Urinary bladder (tissue), 4 donors: ENCODE data around the gene CRIP2. TPM values are rescaled to one million over a fixed set of nuclear protein-coding genes. Genes with fewer than 3 reads are reported as not detected.

Experiments
- DNase-seq: peaks from one replicate; pipeline ENCODE4 v3.0.0-alpha.2; 2015; ENCODE audit errors: extremely low spot score
- H3K27ac ChIP-seq: one replicate; pipeline ENCODE4 v1.5.1; 2013; ENCODE audit warnings: low read depth, mild to moderate bottlenecking, moderate library complexity
- H3K36me3 ChIP-seq: one replicate; pipeline ENCODE4 v1.6.1; 2013; ENCODE audit warnings: mild to moderate bottlenecking, moderate library complexity; ENCODE audit not compliant: insufficient read depth
- H3K4me1 ChIP-seq: one replicate; pipeline ENCODE4 v1.6.1; 2013; ENCODE audit warnings: mild to moderate bottlenecking, moderate library complexity; ENCODE audit not compliant: insufficient read depth
- H3K4me3 ChIP-seq: one replicate; pipeline ENCODE4 v1.5.1; 2013; ENCODE audit warnings: low read depth, low read length
- WGBS: extraction: QIAGEN DNeasy Blood & Tissue Kit; methylation state at CpG from one replicate; pipeline ENCODE4 v1.1.7; 2013; 5-methylcytosine and 5-hydroxymethylcytosine counted together
- polyA plus RNA-seq: library from polyadenylated mRNA; stranded (reverse); fragments of 200-250 nt; gene quantifications from one replicate; pipeline ENCODE4 v1.2.3, GENCODE V29; 2013
- total RNA-seq: library from RNA; depleted of rRNA; stranded (reverse); fragments of >200 nt; gene quantifications from one replicate; pipeline ENCODE4 v1.2.3, GENCODE V29; 2014
- donor health status: healthy with polysubstance abuse.
- donor health status: healthy.

The CRIP2 gene
- total and polyA plus RNA-seq, 2 donors = 53.7 to 245 TPM

DNA sequence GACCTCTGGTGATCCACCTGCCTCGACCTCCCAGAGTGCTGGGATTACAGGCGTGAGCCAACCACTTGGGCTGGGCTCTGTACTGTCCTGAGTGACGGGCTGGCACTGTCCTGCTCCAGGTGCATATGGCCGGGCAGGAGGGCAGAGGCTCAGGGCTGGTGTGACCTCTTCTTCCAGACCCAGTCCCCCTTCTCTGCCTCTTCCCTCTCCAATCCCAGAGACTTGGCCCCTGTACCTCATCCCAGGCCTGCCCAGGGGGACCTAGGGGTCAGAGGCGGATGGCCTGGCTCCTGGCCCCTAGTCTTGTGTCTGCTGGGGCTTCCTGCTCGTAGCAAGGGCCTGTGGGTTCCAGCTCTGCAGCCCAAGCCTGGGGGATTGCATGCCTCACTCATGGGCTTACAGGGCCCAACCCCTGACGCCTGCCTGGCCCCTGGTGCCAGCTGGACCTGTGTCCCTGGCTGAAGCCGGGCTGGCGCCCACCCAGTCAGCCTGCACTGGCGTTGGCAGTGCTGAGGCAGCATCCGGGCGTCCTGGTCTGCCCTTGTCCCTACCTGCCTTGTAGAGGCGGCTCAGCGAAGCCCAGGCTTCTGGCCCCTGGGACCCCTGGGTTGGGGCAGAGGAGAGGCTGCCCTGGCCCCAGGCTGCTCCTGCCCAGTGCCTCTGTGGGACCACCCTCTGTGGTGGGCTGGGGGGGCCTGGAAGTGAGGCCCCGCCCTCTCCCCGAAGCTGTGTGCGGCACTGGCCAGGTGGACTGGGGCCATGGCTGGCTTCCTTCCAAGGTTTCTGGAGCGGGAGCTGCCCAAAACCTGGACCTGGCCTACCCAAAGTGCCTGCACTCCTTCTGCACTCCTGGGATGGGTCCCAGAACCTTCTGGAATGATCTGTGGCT is 20.7 kb downstream of the CRIP2 start:
- WGBS = 84% methylated on average over 18 of the region's 18 CpGs
- no peaks in the 10 kb centered on the region for H3K4me1 ChIP-seq
- H3K27ac ChIP-seq = no peak overlapping the region
- H3K4me3 ChIP-seq = no peak overlapping the region
- DNase-seq = no peak
- no peaks in the 10 kb centered on the region for H3K36me3 ChIP-seq

DNA sequence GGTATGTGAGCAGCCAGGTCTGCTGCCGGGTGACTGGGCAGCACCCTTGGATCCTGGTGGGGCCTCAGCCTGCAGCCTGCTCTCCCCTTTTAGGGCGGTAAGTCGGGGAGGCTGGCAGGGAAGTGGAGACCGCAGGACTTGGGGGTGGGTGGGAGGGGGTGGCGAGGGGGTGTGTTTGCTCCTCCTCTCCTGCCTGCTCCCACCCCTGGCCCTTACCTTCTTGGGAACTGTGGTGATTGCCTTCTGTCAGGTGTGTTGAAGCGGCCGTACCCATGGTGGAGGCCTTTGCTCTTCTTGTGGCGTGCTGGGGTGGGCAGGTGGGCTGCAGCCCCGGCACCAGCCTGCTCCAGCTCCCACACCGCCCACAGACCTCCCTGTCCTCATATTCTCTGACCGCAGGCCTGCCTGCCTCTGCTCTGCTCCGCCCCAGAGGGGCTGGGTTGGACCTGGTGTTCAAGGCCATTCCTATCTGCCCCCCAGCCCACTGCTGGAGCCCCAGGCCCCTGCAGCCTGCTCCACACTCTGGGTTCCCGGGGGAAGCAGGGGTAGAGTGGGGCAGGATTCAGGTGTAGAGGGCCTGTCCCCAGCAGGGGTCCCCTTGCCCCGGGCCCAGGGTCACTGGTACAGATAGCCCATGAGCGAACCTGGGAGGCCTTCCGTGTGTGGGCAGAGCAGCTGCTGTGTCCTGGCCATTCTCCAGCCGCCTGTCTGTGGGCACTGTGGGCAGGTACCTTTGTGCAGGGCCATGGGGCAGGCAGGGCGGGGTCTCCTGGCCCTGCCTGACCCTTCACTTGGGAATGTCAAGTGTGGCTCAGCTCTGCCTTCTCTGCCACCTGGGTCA is 21.6 kb downstream of the CRIP2 start:
- no peak overlapping the region for H3K27ac ChIP-seq
- H3K36me3 ChIP-seq = no peaks in the 10 kb centered on the region
- no peak for DNase-seq
- no peaks in the 10 kb centered on the region for H3K4me1 ChIP-seq
- WGBS = 88% methylated on average over 18 of the region's 18 CpGs
- no peak overlapping the region for H3K4me3 ChIP-seq

DNA sequence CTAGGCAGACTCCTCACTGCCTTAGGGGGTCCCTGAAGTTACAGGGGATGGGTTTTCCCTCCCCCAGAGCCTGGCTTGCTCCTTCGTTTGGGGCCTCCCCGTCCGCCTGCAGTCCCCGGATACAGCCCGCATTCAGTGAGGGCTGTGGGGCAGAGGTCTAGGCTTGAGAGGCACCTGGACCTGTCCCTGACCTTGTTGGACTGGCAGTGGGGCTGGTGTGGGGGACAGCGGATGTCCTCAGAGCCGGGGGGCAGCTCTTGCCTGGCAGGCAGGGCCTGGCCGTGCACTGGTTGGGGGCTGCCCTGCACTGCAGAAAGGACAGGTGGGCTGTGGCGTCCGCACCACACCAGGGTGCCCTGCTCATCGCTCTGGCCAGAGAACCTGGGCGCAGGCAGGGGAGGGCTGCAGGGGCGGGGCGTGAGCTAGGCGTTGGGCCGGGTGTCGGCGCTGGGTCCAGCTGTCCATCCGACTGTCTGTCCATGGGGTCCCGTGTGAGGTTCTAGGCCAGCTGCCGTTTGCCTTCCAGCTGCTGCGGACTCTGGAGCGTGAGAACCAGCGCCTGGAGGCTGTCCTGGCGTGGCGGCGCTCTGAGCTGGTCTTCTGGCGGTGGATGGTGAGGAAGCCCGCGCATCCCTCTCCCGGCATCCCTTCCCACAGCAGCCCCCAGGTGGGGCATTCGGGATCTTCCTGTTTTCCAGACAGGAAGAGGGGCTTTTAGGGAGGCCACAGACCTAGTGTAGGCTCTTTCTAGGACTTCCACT is 22.4 kb downstream of the CRIP2 start:
- DNase-seq = no peak
- 94% methylated on average over 32 of the region's 32 CpGs for WGBS
- no peak overlapping the region for H3K27ac ChIP-seq
- H3K4me3 ChIP-seq = no peak overlapping the region
- no peaks in the 10 kb centered on the region for H3K36me3 ChIP-seq
- no peaks in the 10 kb centered on the region for H3K4me1 ChIP-seq

DNA sequence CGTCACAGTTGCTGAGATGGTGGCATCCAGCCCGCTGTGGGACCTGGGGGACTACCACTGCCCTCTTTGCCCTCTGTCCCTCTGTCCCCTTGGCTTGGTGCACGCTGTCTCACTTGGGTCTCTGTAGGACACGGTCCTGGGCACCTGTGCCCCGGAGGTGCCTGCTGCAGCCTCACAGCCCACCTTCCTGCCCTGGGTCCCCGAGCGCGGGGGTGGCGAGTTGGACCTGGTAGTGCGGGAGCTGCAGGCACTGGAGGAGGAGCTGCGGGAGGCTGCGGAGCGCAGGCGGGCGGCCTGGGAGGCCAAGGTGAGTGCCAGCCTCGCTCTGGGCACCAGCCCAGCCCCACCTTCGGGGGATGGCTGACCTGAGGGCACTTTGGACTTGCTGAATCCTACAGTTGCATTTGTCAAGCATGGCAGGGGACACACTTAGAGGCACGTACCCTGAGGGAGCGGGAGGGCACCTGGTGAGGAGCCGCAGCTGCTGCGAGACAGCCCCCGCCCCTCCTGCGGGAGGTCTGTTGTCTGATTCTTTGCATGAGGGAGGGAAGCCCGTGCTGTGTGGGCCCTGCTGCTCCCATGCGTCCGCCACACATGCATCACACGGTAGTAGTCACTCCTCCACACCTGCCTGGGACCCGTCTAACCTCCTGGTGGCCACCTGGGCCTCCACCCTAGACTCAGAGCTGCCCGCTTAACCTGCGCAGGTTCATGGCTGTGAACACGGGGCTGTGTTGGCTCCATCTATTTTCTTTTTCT is 23.2 kb downstream of the CRIP2 start:
- H3K27ac ChIP-seq = no peak overlapping the region
- no peak overlapping the region for H3K4me3 ChIP-seq
- no peaks in the 10 kb centered on the region for H3K36me3 ChIP-seq
- WGBS = 91% methylated on average over 31 of the region's 31 CpGs
- DNase-seq = no peak
- no peaks in the 10 kb centered on the region for H3K4me1 ChIP-seq

DNA sequence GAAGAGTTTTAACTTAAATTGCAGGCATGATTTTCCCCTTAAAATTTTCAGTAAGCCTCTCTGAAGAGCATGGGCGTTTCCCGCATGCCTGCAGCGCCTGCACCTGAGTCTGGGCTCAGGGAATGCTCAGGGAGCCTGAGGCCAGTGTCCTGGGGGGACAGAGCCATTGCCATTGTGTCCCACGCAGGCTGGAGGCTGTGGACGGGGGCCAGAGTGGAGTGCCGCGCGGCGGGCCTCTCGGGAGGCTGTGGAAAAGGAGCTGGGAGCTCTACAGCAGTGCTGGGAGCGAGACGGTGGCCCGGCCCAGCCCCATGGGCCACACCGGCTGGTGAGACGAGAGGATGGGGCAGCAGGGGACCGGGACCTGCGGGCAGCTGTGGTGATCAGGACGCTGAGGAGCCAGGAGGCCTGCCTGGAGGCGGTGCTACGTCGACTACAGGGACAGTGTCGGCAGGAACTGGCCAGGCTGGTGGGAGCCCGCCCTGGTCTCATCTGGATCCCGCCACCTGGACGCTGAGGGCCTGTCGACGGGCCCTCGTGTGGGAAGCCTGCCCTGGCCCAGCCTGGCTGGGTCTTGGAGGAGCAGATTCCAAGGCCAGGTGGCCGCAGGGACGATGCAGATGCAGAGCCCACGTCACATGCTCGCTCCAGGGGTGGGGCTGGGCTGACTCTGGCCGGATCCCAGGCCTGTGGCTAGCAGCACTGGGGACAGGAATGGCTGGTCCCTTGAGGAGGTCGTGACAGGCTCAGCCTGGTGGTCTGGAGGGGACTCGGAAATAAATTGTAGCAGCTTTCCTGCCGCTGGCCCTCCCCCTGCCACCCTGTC is 24.0 kb downstream of the CRIP2 start:
- WGBS = 85% methylated on average over 36 of the region's 36 CpGs
- no peak for DNase-seq
- H3K27ac ChIP-seq = no peak overlapping the region

DNA sequence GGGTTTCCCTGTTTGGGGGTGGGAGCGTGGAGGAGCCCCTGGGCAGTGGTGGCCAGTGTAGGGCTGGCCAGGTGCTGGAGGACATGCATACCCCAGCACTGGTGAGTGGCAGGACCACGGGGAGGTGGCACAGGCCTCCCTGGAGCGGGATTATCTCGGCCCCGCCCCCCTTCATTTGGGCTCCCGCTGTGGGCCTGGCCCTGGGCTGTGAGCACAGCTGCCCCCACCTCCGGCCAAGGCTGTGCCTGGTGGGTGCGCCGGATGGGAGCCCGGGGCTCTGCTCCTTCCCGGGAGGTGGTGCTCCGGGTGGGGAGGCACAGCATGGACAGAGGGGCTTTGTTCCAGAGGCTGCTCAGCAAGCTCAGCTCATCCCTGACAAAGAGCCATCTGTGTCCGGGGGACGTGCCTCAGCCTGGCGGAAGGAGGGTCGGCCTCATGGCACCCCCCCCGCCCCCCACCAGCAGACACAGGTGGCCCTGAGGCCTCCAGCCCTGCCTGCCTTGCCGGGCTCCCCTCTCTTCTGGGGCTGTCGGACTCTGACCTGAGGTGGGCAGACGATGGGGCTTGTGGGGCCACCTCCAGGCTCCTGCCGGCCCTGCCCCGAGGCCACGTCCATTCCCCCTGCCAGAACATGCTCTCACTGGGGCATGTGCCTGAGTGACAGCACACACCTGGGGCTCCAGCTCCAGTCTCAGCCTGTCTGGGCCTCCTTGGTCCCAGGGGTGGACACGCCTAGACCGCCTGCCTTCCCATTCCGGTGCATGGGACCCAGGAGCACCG is 24.8 kb downstream of the CRIP2 start:
- no peak overlapping the region for H3K4me3 ChIP-seq
- no peaks in the 10 kb centered on the region for H3K4me1 ChIP-seq
- 71% methylated on average over 27 of the region's 27 CpGs for WGBS
- H3K36me3 ChIP-seq = no peaks in the 10 kb centered on the region
- no peak for DNase-seq
- no peak overlapping the region for H3K27ac ChIP-seq

More for the DNA sequence above, 24.0 kb downstream of the CRIP2 start:
- Histone ChIP-seq H3K36me3 (no peaks in the 10 kb centered on the region), H3K4me1 (no peaks in the 10 kb centered on the region), H3K4me3 (no peak overlapping the region)

DNA sequence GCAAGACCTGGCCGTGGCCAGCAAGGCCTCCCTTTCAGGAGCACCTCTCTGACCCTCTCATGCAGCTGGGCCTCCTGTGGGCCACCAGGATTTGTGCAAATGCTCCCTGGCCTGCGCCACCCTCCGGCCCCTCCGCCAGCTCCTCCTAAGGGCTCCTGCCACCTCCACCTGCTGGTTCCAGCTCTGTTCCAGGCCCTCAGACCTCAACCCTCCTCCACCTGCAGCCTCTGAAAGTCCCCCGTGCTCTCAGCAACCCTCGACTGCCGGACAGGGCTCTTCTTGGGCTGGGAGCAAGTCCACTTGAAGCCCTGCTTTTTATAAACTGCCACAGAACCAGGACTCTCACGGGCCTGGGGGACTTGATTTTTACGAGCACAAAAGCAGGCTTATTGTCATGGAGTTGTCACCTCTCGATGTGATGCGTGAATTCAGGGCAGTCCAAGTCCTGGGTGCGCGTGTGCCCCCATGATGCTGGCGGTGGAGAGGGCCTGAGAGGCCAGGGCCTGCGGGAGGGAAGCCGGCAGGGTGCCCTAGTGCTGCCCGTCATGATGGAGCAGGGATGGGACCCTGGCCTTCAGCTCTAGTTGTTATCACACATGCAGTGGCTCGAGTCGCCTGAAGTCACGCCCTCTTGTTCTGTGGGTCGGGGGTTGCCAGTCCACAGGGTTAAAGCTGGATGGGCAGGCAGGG is 25.6 kb downstream of the CRIP2 start:
- H3K4me3 ChIP-seq = no peak overlapping the region
- 81% methylated on average over 21 of the region's 21 CpGs for WGBS
- no peaks in the 10 kb centered on the region for H3K36me3 ChIP-seq
- no peaks in the 10 kb centered on the region for H3K4me1 ChIP-seq
- H3K27ac ChIP-seq = no peak overlapping the region
- no peak for DNase-seq

DNA sequence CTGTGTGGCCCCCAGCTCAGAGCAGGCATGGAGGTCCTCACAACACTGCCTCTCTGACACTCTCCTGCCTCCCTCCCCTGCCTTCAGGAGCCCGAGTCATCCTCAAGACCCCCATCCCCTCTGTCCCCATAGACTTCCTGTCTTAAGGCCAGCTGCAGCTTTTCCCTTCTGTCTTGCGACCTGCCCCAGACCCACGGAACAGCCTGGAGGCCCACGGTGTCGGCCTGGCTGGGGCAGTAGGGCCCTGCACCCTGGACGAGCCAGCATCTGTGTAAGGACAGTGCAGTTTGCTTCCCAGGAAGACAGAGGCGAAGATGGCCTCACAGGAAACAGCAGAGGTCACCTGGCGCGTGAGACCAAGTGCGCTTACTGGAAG is 26.1 kb downstream of the CRIP2 start:
- no peak for DNase-seq
- H3K36me3 ChIP-seq = no peaks in the 10 kb centered on the region
- WGBS = 66% methylated on average over 10 of the region's 10 CpGs
- no peaks in the 10 kb centered on the region for H3K4me1 ChIP-seq
- H3K4me3 ChIP-seq = no peak overlapping the region
- H3K27ac ChIP-seq = no peak overlapping the region

DNA sequence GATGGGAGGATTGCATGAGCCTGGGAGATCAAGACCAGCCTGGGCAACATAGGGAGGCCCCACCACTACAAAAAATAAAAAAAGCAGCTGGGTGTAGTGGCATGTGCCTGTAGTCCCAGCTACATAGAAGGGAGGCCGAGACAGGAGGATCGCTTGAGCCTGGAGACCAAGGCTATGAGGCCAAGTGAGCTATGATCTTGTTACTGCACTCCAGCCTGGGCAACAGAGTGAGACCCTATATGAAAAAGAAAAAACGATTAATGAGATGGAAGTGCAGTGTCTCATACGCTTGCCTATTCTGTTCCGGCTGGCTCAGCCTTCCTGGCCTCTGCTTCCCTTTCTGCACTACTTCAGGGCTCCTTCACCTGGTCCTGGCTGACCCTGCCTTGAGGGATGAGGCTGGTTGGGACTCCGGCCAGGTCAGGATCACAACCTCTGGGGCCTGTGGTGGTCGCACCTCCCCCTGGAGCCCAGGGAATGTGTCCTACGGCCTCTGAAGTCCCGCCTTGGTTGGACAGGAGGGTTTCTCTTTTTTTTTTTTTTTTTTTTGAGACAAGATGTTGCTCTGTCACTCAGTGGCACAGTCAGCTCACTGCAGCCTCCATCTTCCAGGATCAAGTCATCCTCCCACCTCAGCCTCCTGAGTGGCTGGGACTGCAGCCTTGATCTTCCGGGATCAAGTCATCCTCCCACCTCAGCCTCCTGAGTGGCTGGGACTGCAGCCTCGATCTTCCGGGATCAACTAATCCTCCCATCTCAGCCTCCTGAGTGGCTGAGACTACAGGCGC is 27.1 kb downstream of the CRIP2 start:
- Histone ChIP-seq H3K27ac (no peak overlapping the region), H3K36me3 (no peaks in the 10 kb centered on the region), H3K4me3 (no peak overlapping the region), H3K4me1 (no peaks in the 10 kb centered on the region)
- DNase-seq = no peak
- 89% methylated on average over 13 of the region's 13 CpGs for WGBS

DNA sequence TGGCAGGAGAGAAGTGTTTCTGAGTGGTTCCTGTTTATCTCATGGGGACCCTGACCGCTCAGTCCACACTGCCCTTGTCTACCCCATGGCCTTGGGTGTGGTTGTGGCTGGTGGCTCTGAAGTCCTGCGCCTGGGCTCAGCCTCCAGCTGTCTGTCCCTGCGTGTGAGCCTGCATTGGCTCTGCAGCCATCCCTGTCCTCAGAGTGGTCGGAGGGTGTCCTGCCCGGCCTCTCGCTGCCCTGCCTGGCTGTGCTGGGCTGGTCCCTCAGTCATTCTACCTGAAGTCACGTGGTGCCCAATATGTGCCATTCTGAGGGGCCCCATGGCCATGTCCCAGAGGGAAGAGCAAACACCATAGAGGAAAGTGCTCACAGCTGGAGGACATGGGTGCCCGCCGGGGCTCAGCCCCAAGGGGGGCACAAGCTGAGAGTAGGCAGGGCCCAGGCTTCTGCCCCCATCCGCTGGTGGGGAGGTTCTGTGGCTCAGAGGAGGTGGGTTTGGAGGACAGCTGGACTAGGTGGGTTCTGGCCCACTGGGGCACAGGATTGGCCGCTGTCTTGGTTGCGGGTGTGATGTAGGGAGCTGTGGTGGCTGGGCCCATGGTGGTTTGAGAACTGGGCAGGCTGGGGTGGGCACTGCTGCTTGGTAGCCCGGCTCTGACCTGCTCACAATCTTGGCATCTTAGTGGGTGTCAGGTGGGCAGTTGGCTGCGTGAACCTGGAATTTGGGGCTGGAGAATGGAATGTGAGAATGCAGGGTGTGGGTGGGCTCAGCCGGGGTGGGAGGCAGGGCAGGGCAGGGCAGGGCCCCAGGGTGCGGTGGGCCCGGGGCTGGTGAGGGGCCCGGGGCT is 28.1 kb downstream of the CRIP2 start:
- Histone ChIP-seq H3K27ac (no peak overlapping the region), H3K36me3 (no peaks in the 10 kb centered on the region), H3K4me1 (no peaks in the 10 kb centered on the region), H3K4me3 (no peak overlapping the region)
- DNase-seq = no peak
- 82% methylated on average over 18 of the region's 18 CpGs for WGBS
